Fibroblast of skin of scalp (primary cell): ENCODE results near the gene VDR. TPM values are rescaled to one million over a fixed set of nuclear protein-coding genes. Genes with fewer than 3 reads are reported as not detected.

ENCODE experiments used
- DNase-seq: peaks from one replicate; pipeline ENCODE4 v3.0.0-alpha.2; 2013
- polyA plus RNA-seq, 2 experiments: library from polyadenylated mRNA; unstranded; fragments of 120-200 nt; gene quantifications; one replicate each; pipeline ENCODE4 v1.2.1, GENCODE V29; 2013; ENCODE audit not compliant: insufficient read length in 2 of 2

Gene VDR
- 17.1 TPM for polyA plus RNA-seq (2013, experiment 1 of 2; ENCODE audit: insufficient read length)
- 15.0 TPM for polyA plus RNA-seq (2013, experiment 2 of 2; ENCODE audit: insufficient read length)

DNA sequence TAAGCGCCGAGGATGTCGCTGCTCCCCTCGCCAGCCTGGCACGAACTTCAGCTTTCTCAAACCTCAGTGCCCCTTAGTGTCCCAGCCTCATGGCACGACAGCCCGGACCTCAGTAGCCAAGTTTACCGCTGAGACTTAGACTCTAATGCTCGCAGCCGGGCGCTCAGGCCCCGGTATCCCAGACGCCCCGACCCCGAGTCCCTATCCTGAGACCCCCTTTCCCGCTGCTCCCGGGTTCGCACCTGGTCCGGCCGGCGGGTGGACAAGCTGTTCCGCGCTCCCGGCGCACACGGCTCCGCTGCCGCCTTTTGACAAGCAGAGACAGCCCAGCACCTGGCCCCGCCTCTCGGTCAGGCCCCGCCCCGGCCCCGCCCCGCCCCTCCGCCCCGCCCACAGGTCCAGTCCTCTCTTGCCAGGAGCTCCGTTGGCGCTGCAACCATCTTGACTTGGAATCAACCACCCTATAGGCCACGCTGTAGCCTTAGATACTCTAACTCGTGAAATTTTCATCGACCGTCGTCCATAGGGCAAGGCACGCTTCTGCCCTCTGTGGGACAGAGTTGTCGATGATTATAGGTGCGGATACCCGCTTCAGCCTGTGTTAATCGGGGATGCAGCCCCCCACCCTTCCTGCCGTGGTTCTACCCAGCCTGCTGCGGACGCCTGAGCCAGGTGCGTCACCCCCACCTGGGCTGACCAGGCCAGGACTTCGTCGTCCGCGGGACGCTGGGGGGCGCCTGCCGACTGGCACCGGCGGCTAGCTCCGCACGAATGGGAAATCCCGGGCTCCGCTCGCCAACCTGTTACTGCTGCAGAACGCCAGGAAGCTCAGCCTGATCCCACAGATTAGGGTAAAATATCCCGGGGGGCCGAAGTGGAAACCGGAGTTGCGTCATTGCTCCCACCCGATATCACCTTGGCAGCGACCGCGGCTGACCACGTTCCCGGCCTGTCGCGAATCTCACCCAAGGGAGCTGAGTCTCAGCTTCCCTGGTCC is at the start of gene VDR:
TSS of gene VDR (minus strand) at position 282 of the 997 bp plus-strand sequence. CDS start 25,881 bp downstream, outside the sequence.
- peak; percentile 80 for DNase-seq

DNA sequence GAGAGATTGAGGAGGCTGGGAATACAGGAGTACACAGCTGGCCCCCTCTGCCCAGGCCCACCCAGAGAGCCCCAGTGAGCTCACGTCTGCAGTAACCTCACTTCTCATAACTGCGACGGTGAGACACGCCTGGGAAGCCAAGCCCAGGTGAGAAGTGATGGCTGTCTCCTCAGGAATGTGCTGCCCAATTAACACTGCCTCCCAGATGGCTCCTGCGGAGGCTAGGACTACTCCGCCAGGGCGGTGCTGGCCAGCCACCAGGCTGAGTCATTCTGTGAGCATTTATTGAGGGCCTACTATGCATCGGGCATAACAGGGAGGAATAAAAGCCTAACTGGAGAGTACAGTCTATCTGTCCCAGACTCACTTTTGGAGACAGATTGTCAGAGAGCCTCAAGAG is 49.3 kb upstream of the VDR start:
- DNase-seq = no peak

DNA sequence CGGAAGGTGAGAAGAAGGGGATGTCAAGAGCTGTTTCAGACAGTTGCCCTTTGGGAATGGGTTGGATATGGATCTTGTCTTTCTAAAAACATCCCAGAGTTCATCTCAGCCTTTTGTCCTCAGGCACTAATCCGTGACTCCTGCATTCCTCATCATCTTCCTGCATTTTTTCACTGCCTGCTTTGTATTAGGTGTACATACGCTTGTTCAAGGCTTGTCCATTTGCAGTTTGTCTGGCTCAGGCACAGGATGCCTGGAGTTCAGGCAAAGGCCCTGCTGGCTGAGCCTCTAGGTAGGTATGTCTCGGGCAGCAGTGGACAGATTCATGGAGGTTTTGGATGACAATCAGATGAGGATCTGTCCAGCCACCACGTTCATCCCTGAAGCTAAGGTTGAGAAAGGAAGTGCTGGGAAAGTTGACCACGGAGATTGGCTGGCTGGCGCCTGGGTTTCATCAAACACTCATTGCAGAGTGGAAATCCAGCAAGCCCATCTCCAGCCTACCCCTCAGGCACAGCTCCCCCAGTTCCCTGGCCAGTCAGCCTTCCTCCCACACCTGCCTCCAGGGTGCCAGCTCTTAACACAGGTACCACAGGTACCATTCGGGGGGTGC is 46.2 kb upstream of the VDR start:
- no peak for DNase-seq

DNA sequence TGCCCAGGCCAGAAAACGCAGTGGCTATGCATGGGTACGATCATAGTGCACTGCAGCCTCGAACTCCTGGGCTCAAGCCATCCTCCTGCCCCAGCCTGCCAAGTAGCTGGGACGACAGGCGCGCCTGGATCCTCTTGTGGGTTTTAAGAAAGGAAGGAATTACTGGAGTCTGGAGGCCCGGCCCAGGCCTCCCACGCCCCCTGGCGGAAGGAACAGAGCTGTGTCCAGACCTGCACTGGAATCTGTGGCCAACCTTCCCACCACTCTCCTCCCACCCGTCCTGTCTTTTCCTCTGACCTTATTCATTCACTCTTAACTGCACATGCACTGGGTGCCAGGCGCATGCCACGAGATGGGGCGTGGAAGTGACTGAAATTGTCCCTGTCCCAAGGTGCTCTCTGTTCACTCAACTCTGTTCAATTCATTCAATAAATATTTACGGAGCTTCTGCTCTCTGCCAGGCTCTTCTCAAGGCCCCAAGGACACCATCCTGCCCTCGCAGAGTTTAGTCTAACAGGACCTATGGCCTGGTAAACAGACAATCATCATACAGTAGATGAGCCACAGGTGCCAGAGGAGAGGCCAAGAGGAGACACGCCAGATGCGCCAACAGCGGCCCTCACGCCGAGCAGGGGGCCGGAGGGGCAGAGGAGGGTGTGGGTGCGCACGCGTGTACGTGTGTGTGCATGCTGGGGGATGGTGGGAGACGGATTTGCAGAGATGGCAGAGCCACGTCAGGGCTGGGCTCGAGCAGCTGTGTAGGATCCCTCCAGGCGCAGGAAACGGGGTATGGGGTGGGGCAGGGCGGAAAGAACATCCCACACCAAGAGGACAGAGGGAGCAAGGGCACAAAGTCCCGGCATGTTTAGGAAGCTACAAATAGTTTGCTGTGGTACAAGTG is 44.9 kb upstream of the VDR start:
- peak; percentile 85 for DNase-seq

DNA sequence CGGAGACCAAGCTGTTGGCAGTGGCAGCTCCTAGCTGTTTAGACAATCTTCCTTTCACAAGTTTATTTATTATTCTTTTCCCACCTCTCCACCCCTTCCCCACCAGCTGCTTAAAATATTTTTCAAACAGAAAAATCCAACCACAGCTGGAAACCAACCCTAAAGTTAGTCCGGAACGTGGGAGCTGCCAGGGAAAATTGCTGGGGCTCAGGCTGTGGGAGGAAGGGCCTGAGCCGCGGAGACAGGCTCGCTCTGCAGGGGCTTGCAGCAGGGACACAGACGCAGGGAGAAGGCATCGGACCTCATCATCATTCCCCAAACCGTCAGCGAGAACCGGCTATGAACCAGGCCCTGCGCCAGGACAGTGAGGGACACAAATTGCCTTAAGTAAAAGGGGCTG is 42.5 kb upstream of the VDR start:
- peak; percentile 61 for DNase-seq

DNA sequence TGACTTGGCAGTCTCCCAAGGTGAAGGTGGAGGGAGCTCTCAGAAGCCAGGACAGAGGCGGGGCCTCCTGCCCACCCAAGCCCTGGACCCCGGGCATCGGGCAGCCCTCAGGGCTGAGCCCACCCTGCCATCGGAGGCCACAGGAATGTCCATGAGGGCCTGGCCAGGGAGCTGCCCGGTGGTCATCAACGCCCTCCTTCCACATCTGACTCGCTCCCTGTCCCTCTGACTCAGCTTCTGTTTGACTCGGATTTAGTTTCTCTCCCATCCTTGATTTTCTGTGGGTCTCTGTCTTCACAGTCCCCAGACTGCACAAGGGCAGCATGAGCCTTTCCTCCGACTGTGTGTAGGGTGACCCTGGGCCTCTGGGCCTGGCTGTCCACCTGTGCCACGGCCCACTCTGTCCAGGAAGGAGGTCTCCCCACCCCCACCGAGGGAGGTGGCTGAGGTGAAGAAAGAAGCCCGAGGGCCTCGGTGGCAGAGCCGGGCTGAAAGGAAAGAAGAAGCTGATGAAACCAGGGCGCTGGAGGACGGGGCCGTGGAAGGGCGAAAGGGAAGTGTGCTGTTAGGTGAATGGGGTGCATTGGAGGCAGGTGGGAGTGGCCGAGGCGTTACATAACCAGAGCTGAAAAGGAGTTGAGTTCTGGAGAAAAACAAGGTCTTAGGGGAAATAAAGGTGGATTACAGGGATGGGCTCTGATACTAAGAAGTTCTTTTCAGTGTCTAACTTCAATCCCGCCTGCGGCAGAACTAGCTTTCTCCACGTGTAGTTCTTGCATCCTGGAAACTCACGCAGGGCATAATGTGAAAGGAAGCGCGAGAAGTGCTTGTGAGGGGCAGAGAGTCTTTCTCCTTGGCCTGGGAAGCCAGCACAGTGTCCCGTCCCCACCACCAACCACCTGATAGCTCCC is 41.9 kb upstream of the VDR start:
- DNase-seq = peak; percentile 51

DNA sequence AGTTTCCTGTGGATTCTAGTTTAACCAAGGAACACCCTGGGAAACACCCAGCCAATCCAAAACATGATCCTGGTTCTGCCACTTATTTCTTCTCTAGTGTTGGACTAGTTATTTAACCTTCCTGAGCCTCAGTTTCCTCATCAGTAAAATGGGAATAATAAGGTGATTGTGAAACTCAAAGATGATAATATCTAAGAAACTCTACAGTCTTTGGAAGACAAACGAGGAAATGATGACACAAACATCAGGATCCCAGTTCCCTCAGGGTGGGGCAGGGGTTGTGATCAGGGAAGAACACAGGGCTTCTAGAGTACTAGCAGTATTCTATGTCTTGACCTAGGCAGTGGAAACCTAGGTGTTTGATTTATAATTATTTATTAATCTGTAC is 40.5 kb upstream of the VDR start:
- DNase-seq = no peak

DNA sequence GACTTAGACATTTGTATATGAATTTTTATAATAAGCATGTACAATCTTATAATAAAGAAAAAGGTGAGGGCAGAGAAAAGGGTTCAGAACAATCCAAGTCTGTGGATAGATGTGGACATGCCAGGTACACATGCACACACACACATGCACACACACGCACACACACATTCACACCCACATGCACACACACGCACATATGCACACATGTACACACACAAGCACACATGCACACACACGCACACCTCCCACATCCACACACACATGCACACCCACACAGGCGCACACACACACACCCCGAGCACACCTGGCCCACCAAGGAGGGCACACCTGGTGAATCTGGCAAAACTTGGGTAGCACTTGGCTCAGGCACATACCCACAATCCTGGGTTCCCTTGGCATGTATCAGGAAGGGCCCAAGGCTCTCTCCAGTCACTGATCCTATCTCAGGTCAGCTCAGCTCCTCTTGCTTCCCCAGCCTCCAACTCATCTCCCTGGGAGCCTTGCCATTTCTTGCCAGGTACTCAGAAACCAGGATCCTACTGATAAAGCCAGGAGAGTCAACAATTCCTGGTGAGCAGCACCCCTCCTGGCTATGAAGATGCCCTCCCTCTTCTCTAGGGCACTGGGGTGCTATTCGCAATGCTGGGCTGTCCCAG is 40.0 kb upstream of the VDR start:
- DNase-seq = no peak

DNA sequence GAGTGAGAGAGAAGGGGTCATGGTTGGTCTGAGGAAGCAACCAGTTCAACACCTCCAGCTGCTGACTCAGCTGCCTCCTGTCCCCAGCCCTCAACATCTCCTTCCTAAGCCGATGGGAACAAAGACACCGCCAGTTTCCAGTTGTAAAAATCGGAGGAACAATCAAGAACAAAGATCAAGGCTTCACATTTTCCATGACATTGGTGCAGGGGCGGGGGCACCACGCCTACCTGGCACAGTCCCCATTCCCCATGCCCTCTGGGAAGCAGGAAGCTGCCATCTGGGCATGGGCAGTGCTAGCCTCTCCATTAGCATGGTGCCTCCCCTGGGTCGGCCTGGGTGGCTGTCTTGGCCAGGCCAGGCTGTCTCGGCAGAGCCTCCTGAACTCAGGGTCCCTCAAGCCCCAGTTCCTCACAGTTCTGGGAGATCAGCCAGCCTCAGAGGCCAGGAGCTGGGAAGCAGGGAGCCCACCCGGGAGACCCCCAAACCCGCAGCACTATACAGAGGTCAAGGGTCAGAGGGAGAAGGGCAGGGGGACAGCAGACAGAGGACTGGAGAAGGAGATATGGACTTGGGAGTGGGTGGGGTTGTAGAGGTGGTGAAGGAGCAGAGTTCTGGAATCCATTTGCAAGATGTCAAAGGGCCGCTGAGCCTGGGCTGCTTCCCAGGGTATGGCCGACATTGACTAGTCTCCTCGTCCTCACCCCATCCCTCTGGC is 39.0 kb upstream of the VDR start:
- no peak for DNase-seq

DNA sequence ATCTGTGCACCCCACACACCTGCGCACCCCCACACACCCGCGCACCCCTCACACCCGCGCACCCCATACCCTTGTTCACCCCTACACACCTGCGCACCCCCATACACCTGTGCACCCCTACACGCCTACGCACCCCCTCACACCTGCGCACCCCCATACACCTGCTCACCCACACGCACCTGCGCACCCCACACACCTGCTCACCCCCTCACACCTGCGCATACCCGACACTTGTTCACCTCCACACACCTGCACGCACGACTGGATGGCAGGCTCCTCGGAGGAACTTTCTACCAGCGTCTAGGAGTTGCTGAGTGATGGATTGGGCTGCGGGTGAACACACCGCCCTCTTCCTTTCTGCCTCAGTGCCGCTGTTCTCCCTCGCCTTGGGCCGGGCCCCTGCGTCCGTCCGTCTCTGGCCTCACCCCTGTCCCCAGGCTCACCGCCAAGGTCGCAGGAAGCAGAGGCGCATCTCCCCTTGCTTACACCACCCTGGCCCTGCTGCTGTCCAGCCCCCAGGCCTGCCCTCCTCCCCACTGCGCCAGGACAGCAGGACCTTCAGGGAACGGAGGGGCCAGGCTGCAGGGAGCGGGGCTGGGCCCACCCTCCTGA is 37.9 kb upstream of the VDR start:
- DNase-seq = no peak

DNA sequence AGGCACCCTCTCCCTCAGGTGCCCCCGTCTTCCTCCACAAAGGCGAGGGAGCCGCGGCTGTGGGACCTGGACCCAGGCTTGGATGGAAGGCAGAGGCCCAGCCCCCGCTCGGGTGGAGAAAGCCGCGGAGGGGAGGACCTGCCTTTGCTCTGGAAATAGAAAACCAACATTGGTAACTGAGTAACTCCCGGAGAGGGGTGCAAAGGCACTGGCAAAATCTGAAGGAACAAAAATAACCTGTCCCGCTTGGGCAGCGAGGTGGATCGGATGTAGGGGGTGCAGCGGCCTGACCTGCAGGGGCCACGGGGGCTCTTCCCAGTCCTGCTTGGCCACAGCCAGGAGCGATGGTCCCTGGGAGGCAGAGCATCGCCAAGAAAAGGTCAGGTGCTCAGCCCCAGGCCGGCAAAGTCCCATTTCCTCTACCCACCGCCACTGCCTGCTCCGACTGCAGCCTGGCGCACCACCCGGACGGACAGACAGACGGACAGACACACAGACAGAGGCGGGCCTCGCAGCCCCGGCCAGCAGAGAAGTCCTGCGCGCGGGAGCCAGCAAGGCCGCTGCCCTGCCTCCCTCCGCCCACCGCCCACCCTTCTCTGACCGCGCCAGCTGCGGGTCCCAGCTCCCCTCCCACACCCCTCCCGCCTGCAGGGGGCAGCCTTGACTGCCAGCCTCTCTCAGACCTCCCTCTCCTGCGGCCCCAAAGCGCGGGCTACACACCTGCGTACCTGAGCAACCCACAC is 37.2 kb upstream of the VDR start:
- DNase-seq = no peak

DNA sequence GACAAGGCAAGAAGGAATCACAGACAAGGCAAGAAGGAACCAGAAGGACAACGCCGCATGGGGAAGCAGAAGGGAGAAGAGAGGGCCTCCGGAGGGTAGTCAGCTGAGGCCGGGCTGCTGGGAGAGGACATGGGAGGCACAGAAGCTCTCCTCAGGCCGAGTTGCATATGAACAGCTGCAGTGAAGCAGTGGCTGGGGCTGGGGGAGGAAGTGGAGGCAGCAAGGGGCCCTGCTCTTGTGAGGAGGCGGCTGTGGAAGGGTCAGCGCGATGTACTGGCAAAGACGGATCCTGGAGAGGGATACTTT is 36.6 kb upstream of the VDR start:
- no peak for DNase-seq

DNA sequence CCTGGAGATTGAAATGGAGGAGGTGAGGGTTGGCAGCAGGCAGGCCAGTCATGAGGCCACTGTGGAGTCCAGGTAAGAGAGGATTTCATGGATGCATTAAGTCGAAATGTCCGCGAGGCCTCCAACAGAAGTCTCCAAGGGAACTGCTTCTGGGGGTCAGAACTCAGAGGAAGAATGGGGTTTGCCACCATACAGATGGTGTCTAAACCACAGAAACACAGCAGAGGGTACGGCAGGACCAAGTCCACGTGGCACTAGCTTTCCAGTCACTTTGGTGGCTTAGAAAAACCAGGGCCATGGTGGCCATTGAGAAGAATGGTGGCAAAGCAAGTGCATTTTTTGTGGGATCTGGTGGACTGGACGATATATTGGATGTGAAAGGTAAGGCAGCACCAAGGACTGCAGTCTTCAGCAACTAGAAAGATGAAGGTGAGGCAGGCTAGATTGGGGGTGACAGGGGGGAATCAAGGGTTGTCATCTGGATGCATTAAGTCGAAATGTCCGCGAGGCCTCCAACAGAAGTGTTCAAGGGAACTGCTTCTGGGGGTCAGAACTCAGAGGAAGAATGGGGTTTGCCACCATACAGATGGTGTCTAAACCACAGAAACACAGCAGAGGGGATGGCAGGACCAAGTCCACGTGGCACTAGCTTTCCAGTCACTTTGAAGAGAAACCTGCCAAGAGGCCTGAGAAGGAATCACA is 36.1 kb upstream of the VDR start:
- DNase-seq = no peak

DNA sequence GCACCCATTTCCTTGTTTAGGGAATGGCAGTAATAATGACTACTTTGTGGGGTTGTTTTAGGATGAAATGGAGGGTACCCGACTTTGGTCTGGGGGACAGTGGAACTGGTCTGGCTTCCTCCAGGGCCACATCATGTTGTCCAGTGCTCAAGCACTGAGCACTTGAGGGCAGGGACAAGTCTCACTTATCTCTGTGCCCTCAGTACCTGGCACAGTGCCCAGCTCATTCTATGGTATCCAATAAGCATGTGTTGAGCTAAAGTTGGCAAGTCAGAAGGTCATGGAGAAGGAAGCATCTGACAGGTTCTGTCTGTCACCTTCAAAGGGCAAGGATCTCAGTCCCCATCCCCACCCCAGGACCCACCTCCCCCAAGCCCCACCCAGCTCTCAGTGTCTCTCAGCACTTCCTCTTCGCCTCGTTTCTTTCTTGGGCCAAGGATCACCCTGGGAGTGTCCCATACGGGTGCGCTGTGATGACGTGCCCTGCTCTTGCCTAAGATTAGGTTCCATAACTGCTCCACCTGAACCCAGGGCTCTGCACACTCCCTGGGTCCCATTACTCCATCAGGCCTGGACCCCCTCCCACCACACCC is 34.3 kb upstream of the VDR start:
- no peak for DNase-seq

DNA sequence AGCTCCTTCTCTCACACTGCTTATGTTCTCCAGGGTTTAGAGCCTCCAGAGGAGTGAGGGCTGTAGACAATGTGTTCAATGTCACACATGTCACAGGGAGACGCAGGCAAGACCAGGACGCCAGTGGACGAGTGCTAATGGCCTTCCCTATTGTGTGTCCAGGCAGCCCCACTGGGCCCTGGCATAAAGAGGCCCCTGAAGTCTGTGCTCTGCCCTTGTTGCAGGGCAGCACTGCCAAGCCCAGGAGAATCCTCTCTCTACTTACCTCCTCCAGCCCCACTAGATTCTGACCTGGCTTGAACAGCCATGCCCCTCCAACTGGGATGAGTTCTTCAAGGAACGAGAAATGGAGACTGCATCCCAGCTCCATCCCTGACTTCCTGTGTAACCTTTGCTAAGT is 33.8 kb upstream of the VDR start:
- no peak for DNase-seq

DNA sequence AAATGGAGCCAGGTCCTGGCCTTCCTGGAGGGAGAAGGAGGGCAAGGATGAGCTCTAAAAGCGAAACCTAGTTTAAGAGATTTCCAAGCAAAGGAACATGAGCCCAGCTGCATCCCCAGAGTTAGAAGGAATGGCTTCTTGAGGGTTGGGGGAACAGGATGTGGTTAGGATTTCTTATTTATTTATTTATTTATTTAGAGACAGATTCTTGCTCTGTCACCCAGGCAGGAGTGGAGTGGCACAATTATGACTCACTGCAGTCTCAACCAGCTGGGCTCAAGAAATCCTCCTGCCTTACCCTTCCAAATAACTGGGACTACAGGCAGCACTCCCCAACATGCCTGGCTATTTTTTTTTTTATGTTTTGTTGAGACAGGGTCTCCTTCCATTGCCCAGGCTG is 33.3 kb upstream of the VDR start:
- DNase-seq = peak; percentile 75

DNA sequence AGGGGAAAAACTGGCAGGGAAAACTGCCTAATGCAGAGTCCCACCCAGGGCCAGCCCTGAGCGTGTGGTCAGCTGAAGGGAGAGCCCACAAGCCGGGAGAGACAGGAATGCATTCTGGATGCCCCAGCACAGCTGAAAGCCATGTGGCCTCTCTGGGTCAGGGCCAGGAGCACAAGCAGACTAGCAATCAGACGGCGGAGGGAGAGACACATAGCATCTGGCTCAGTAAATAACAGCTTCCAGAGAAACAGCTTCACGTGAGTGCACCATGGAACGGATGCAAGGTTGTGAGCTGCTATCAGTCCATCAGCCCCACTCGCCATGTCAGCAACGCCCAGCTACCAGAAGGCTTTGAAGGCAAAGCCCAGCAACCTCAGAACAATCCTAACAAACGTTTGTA is 30.4 kb upstream of the VDR start:
- DNase-seq = peak; percentile 80

DNA sequence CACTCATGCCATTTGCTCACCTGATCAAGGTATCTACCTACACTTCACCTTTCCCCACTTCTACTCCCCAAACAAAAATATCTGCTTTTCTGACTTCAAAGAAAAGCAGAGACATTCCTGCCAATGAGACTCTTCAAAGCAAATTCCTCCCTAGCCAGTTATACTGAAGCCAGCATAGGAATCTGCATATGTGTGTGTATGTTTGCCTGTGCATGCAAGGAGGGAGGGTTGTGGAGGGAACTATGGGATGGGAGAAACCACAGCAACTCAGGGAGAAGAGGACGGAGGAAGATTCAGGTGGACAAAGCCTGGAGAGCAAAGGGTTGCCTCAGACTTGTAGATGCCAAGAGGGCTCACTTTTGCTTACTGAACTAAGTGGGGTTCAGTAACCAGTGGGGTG is 26.4 kb upstream of the VDR start:
- no peak for DNase-seq
